Prostate gland (tissue), 2 donors: Measurements from ENCODE around the gene MBD3. TPM values are rescaled to one million over a fixed set of nuclear protein-coding genes. Genes with fewer than 3 reads are reported as not detected.
"Not testable (repeated sequence)": the region's sequence is repeated elsewhere in the genome, so short reads cannot be mapped to it uniquely, and the experiment has no call there.

Source experiments
- DNase-seq: peaks from one replicate; pipeline ENCODE4 v3.0.0-alpha.2; 2019; ENCODE audit warnings: low spot score
- H3K27ac ChIP-seq, 2 donors: fragments of 200-600 bp; sonication (generic); 2 replicates each; pipeline ENCODE4 v1.5.1; 2017 to 2019
- H3K27me3 ChIP-seq: fragments of 200-600 bp; sonication (generic); replicated peaks from 2 replicates; pipeline ENCODE4 v1.5.1; 2019; ENCODE audit not compliant: insufficient read depth
- H3K36me3 ChIP-seq, 2 donors: fragments of 200-600 bp; sonication (generic); 1 replicate in 1 of 2; 2 replicates in 1 of 2; pipeline versions ENCODE4 v1.5.1 to v1.8.1; 2017 to 2019
- H3K4me1 ChIP-seq: fragments of 200-600 bp; sonication (generic); replicated peaks from 2 replicates; pipeline ENCODE4 v1.5.1; 2019
- H3K4me3 ChIP-seq, 2 donors: fragments of 200-600 bp; sonication (generic); 2 replicates each; pipeline ENCODE4 v1.5.1; 2017 to 2019
- H3K9me3 ChIP-seq: fragments of 200-600 bp; sonication (generic); 2 replicates; pipeline ENCODE4 v1.5.1; 2017
- POLR2A ChIP-seq: fragments of 450-650 bp; IDR thresholded peaks from one replicate; pipeline ENCODE4 v1.6.1; 2016; ENCODE audit warnings: antibody characterized with exemption, mild to moderate bottlenecking
- POLR2AphosphoS5 ChIP-seq: sonication (generic); formaldehyde crosslinking; IDR thresholded peaks from one replicate; pipeline ENCODE4 v1.6.1; 2017; ENCODE audit warnings: antibody characterized with exemption
- WGBS: methylation state at CpG from one replicate; pipeline ENCODE4 v1.1.5; 2018; 5-methylcytosine and 5-hydroxymethylcytosine counted together
- intact Hi-C: fragments of 100-400 bp; cut with DNase I; formaldehyde crosslinking; loops from one replicate; pipeline ENCODE4 v1.14.2; 2022
- total RNA-seq, 2 donors: library from RNA; depleted of rRNA; stranded (reverse); fragments of >200 nt; gene quantifications; one replicate each; pipeline ENCODE4 v1.1.0, GENCODE V29; 2016
- TF ChIP-seq, protein P1 (sequence below), 4 experiments: fragments of 200-600 bp in 2 of 4; fragments of 450-650 bp in 2 of 4; sonication (generic) in 2 of 4; IDR thresholded peaks; 1 replicate in 3 of 4; 2 replicates in 1 of 4; pipeline ENCODE4 v1.5.1; 2016 to 2019; ENCODE audit warnings: antibody characterized with exemption in 4 of 4, mild to moderate bottlenecking in 2 of 4, moderate library complexity in 2 of 4

MBD3 gene
- total RNA-seq, 2 donors from 2014 or later: 100 to 166 TPM

DNA sequence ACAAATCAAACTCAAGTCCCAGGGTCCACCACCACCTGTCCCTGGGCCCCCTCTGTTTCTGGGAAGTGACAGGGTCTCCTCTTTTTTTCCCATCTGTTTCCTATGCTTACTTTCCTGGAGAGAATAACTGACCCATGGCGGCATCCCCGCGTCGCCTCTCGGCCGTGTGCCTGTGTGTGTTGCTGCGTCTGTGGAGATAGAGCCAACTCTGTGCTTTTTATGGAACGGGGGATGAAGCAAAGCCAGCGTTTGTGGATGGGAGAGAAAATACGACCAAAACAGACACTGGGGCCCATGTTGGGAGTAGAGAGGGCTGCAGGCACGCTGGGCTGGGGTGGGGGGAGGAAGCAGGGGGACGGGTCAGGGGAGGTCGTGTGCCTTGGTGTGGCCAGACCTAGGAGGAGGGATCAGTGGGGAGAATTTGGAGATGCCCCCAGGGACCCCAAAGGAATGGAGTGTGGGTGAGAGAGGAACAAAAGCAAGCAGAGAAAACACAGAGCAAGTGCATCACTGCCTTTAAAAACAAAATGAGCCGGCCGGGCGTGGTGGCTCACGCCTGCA is 52.2 kb downstream of the MBD3 start:
- H3K4me3 ChIP-seq: no peak overlapping the region
- H3K27ac ChIP-seq: no peak overlapping the region
- no peaks in the 10 kb centered on the region for H3K9me3 ChIP-seq
- 26% methylated on average over 17 of the region's 17 CpGs for WGBS
- TF ChIP-seq POLR2AphosphoS5 (no peak), POLR2A (no peak)
- TF ChIP-seq, protein P1, sequence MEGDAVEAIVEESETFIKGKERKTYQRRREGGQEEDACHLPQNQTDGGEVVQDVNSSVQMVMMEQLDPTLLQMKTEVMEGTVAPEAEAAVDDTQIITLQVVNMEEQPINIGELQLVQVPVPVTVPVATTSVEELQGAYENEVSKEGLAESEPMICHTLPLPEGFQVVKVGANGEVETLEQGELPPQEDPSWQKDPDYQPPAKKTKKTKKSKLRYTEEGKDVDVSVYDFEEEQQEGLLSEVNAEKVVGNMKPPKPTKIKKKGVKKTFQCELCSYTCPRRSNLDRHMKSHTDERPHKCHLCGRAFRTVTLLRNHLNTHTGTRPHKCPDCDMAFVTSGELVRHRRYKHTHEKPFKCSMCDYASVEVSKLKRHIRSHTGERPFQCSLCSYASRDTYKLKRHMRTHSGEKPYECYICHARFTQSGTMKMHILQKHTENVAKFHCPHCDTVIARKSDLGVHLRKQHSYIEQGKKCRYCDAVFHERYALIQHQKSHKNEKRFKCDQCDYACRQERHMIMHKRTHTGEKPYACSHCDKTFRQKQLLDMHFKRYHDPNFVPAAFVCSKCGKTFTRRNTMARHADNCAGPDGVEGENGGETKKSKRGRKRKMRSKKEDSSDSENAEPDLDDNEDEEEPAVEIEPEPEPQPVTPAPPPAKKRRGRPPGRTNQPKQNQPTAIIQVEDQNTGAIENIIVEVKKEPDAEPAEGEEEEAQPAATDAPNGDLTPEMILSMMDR (IDR thresholded peaks at IDR 0.05): no peak
- no peaks in the 10 kb centered on the region for H3K4me1 ChIP-seq
- no peaks in the 10 kb centered on the region for H3K36me3 ChIP-seq
- no peak for DNase-seq
- H3K27me3 ChIP-seq: peaks cover 2% of the 10 kb centered on the region
- intact Hi-C loops: loop anchor here (5.0 to 10.0 kb wide), 3 partner anchors 132 to 284 kb away; no protein-coding TSS in a partner anchor

DNA sequence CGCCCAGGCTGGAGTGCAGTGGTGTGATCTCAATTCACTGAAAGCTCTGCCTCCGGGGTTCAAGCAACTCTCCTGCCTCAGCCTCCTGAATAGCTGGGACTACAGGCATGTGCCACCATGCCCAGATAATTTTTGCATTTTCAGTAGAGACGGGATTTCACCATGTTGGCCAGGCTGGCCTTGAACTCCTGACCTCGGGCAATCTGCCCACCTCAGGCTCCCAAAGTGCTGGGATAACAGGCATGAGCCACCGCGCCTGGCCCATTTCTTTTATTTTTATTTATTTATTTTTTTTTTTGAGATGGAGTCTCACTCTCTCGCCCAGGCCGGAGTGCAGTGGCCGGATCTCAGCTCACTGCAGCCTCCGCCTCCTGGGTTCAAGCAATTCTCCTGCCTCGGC is 52.9 kb downstream of the MBD3 start:
- not testable (repeated sequence) for DNase-seq, H3K4me1 ChIP-seq, H3K27me3 ChIP-seq, H3K4me3 ChIP-seq, H3K27ac ChIP-seq, H3K36me3 ChIP-seq, H3K9me3 ChIP-seq
- WGBS: 91% methylated on average over 11 of the region's 11 CpGs
- intact Hi-C loops: loop anchor here (5.0 to 10.0 kb wide), 3 partner anchors 133 to 285 kb away; no protein-coding TSS in a partner anchor

DNA sequence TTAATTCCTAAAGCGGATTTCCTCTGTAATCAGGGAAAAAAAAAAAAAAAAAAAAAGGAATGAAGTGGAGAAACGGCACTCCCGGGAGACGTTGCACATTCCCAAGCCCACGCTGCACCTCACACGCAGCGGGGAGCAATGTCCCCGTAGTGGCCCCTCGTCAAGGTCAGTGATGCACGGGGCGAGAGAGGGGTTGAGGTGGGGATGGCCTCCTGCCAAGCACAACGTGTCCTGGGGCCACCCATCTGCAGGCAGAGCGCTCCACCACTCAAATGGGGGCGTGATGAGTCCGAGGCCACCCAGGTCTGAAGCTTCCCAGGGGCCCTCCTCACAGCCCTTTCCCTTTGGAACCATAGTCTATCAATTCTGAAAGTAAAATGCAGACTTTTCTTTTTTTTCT is 53.7 kb downstream of the MBD3 start:
- whole genome bisulfite sequencing: 22% methylated on average over 15 of the region's 15 CpGs
- intact Hi-C loops: no loop called here
- no peaks in the 10 kb centered on the region for H3K4me1 ChIP-seq
- H3K27ac ChIP-seq: no peak overlapping the region
- no peak for DNase-seq
- no peak overlapping the region for H3K4me3 ChIP-seq
- H3K9me3 ChIP-seq: no peaks in the 10 kb centered on the region
- TF ChIP-seq POLR2AphosphoS5 (no peak), POLR2A (no peak)
- no peaks in the 10 kb centered on the region for H3K36me3 ChIP-seq
- H3K27me3 ChIP-seq: peaks cover 2% of the 10 kb centered on the region

DNA sequence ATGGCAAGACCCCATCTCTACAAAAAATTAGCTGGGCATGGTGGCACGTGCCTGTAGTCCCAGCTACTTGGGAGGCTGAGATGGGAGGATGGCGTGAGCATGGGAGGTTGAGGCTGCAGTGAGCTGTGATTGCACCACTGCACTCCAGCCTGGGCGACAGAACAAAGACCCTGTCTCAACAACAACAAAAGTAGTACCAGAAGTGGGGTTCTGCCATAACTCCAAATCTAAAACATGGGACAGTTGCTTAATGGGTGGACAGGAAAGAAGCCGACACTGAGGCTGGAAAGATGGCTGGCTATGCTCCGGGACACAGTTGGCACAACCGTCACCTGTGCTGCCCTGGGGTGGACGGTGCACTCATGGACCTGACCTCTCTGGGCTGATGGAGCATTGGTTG is 57.0 kb downstream of the MBD3 start:
- intact Hi-C loops, H3K4me3 ChIP-seq, H3K27ac ChIP-seq, H3K9me3 ChIP-seq, H3K27me3 ChIP-seq, DNase-seq, H3K4me1 ChIP-seq, H3K36me3 ChIP-seq: not testable (repeated sequence)
- WGBS: 93% methylated on average over 7 of the region's 7 CpGs

DNA sequence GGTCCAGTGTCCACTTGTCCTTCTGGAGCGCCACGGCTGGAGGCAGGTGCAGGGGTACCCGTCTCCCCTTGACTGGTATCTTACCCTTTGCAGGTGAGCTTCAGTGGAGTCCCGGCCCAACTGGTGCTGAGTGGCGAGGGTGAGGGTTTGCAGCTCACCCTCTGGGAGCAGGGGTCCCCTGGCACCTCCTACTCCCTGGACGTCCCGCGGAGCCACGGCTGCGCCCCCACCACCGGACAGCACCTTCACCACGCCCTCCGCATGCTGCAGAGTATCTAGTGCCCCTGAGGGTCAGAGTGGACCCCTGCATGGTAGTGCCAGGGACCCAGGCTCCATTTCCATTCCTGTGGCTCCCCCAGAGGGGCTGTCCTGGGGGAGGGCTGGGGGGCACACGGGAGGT is 57.7 kb downstream of the MBD3 start:
- Histone ChIP-seq H3K27me3 (peaks cover 2% of the 10 kb centered on the region), H3K9me3 (no peaks in the 10 kb centered on the region), H3K4me1 (no peaks in the 10 kb centered on the region), H3K4me3 (no peak overlapping the region), H3K27ac (no peak overlapping the region), H3K36me3 (no peaks in the 10 kb centered on the region)
- intact Hi-C loops: no loop called here
- 90% methylated on average over 12 of the region's 14 CpGs for WGBS
- DNase-seq: no peak
- no peak for TF ChIP-seq POLR2A
- TF ChIP-seq, protein P1 (IDR thresholded peaks at IDR 0.05): no peak
- no peak for TF ChIP-seq POLR2AphosphoS5

DNA sequence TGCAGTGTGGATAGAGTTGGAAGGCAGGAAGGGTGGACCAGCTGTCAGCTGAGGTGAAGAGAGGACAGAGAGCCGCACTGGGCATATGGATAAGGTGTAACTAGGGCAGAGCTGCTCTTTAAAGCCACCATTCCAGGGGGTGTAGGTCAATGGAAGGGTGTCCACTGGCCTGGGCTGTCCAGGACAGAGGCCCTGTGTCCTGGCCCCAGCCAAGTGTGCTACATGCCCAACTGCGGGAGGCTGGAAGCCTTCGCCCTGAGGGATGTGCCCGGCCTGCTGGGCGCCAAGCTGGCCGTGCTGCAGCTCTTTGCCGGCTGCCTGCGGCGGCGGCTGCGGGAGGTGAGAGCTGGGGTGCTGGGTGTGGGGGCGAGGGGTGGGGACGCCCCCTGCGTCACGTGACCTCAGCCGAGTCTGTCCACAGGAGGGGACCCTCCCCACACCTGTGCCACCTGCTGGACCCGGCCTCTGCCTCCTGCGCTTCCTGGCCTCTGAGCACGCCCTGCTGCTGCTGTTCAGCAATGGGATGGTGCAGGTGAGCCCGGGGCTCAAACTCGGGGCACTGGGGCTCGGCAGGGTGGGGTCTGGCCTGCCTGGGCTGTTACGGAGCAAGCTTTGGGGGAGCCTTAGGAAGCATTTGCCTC is 59.0 kb downstream of the MBD3 start:
- intact Hi-C loops: no loop called here
- Histone ChIP-seq H3K4me1 (no peaks in the 10 kb centered on the region), H3K27ac (no peak overlapping the region), H3K9me3 (no peaks in the 10 kb centered on the region), H3K4me3 (no peak overlapping the region), H3K36me3 (no peaks in the 10 kb centered on the region), H3K27me3 (peaks cover 2% of the 10 kb centered on the region)
- 75% methylated on average over 19 of the region's 23 CpGs for WGBS
- TF ChIP-seq, protein P1 (IDR thresholded peaks at IDR 0.05): no peak
- TF ChIP-seq POLR2A: no peak
- DNase-seq: no peak
